Measurements from ENCODE around the gene PEF1. TPM values are rescaled to one million over a fixed set of nuclear protein-coding genes. Genes with fewer than 3 reads are reported as not detected.

The PEF1 gene
- total RNA-seq, 4 donors from 2014 or later, result 48.4 to 72.1 (median 61.9) TPM

- peaks cover 0 to 6% of the 10 kb centered on the region in 2 donors for H3K4me1 ChIP-seq
- H3K27ac ChIP-seq, result no peak overlapping the region
- no peak overlapping the region for H3K4me3 ChIP-seq
- no peaks in the 10 kb centered on the region for H3K9me3 ChIP-seq
- no peaks in the 10 kb centered on the region for H3K27me3 ChIP-seq
- TF ChIP-seq CTCF (IDR thresholded peaks at IDR 0.05), result no peak
- TF ChIP-seq POLR2A (IDR thresholded peaks at IDR 0.05), result no peak
- no peaks in the 10 kb centered on the region for H3K36me3 ChIP-seq
- intact Hi-C loops (cut with DNase I; ENCODE audit: low total_unique reads), result no loop called here
- no peak for DNase-seq
Measured at GRCh38 chr1:31632649-31633048, 12.0 kb downstream of the PEF1 start.

DNA sequence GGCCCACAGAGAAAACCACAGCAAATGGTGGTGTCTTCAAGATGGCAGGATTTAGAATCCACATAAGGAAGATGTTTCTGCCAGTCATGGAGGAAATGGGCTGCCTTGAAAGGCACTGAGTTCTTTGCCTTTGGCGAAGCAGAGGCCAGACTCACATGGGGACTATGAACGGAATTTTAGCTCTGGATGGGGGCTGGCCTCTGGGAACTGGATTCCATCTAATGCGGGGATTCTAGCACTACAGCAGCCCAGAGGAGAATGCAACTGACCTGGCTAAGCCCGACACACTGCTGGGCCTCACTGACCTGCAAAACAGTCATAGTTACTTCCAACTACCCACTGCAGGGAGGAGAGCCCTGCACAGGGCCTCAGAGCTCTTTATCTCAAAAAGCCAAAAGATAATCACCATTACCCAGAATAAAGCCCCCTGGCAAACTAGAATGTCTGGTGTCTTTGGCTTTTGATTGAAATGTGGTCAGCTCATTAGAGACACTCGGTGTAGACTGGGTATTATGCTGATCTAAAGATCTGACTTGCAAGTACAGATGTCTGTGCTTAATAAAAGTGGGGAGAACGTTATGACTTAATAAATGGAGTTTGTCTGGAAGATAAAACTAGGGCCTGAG, 15.6 kb downstream of the PEF1 start:
- Histone ChIP-seq H3K4me1 (peaks cover 0 to 12% of the 10 kb centered on the region in 2 donors), H3K27ac (no peak overlapping the region), H3K36me3 (no peaks in the 10 kb centered on the region)

GRCh38 chr1:31627930-31628559, 16.6 kb downstream of the PEF1 start:
- no peaks in the 10 kb centered on the region for H3K36me3 ChIP-seq
- no peak for DNase-seq

More for the DNA sequence above, 15.6 kb downstream of the PEF1 start:
- no peak for DNase-seq
- Histone ChIP-seq H3K4me3 (no peak overlapping the region), H3K9me3 (no peaks in the 10 kb centered on the region), H3K27me3 (no peaks in the 10 kb centered on the region)
- intact Hi-C loops (cut with DNase I; ENCODE audit: low total_unique reads), result no loop called here
- TF ChIP-seq CTCF (IDR thresholded peaks at IDR 0.05) (no peak), POLR2A (IDR thresholded peaks at IDR 0.05) (no peak)

DNA sequence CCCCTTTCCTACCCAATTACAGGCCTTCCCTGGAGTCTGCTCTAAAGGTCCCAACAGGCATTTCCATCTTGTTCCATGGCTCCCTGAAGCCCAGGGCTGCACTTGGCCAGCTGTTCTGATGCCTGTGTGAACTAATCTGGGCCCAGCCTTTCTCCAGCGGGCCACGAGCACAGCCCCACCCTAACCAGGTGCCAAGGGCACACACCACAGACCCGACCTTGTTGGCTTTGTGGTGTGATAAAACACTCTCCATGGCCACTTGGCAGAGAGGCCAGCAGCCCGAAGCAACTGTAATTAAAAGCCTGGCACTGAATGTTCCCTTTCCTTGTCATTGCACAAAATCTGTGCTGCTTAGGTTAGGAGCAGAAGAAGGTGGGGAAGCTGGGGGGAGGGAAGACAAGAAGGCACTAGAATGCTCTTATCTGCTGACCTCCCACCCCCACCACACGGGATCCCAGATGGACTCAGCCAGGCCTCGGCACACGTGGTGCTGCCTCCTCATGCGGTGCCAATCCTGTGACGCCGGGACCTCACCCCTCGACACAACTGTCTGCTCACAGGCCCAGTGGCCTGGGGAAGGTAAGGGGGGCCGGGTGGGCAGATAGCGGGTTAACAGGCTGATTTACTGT, 17.3 kb downstream of the PEF1 start:
- H3K27me3 ChIP-seq, result no peaks in the 10 kb centered on the region
- no peak for DNase-seq
- no peak overlapping the region for H3K4me3 ChIP-seq
- no peaks in the 10 kb centered on the region for H3K9me3 ChIP-seq
- peak overlapping the region; percentile 12 to 31 for H3K27ac ChIP-seq
- peaks cover 0 to 12% of the 10 kb centered on the region in 2 donors for H3K4me1 ChIP-seq
- intact Hi-C loops (cut with DNase I; ENCODE audit: low total_unique reads), result no loop called here
- TF ChIP-seq CTCF (IDR thresholded peaks at IDR 0.05), result no peak
- no peak for TF ChIP-seq POLR2A (IDR thresholded peaks at IDR 0.05)
- no peaks in the 10 kb centered on the region for H3K36me3 ChIP-seq

More at GRCh38 chr1:31627930-31628559, 16.6 kb downstream of the PEF1 start:
- Histone ChIP-seq H3K4me3 (no peak overlapping the region), H3K27me3 (no peaks in the 10 kb centered on the region), H3K4me1 (peaks cover 0 to 12% of the 10 kb centered on the region in 2 donors), H3K27ac (peak overlapping the region; percentile 12 to 31), H3K9me3 (no peaks in the 10 kb centered on the region)
- TF ChIP-seq CTCF (IDR thresholded peaks at IDR 0.05), result no peak
- no peak for TF ChIP-seq POLR2A (IDR thresholded peaks at IDR 0.05)
- intact Hi-C loops (cut with DNase I; ENCODE audit: low total_unique reads), result no loop called here
